ENCODE results near the gene ZNF689.
"Not testable (repeated sequence)": the region's sequence is repeated elsewhere in the genome, so short reads cannot be mapped to it uniquely, and the experiment has no call there.

The ZNF689 gene

GRCh38 chr16:30619638-30620037 is 9.4 kb upstream of the ZNF689 start:
- Mint-ChIP-seq H3K27me3 (no peaks in the 10 kb centered on the region), H3K36me3 (ENCODE audit: low read depth) (no peaks in the 10 kb centered on the region), H3K27ac (no peak overlapping the region), H3K9me3 (no peaks in the 10 kb centered on the region), H3K4me3 (no peak overlapping the region), H3K4me1 (ENCODE audit: low read depth) (no peaks in the 10 kb centered on the region)

- Mint-ChIP-seq H3K27me3 (no peaks in the 10 kb centered on the region), H3K9me3 (no peaks in the 10 kb centered on the region), H3K4me1 (ENCODE audit: low read depth) (no peaks in the 10 kb centered on the region), H3K4me3 (no peak overlapping the region), H3K27ac (no peak overlapping the region), H3K36me3 (ENCODE audit: low read depth) (no peaks in the 10 kb centered on the region)
Measured at GRCh38 chr16:30619202-30619601, 9.0 kb upstream of the ZNF689 start.

DNA sequence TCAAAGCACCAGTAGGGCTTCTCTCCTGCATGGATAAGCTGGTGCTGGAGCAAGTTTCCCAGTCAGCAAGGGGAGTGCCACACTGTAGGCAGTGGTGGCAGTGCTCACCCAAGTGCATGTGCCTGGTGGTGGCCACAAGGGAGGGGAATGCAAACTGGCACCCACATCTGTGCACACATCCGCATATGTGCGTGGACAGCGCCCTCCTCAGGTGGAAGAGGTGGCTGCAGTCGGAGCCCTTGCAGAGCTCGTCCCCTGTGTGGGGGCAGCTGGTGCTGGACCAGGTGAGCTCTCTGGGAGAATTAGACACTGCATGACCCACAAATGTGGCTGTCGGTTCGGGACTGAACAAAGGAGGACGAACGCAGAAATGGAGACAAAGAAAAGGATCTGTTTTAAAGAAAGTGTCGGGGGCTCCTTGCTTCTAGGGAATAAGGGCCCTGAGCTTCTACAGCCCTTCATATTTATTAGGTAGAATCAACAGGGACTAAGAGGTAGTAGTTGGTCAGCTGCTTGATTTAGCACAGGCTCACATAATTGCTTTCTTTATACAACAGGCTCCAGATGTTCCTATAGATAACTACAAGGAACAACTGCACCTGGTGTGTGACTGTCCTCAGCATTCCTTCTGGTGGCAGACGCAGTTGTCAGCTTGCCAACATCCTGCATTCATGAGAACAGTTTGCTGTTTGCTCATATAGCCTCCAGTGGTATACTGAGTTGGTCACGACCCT is 5.3 kb upstream of the ZNF689 start:
- Mint-ChIP-seq H3K27ac (no peak overlapping the region), H3K36me3 (ENCODE audit: low read depth) (no peaks in the 10 kb centered on the region)

DNA sequence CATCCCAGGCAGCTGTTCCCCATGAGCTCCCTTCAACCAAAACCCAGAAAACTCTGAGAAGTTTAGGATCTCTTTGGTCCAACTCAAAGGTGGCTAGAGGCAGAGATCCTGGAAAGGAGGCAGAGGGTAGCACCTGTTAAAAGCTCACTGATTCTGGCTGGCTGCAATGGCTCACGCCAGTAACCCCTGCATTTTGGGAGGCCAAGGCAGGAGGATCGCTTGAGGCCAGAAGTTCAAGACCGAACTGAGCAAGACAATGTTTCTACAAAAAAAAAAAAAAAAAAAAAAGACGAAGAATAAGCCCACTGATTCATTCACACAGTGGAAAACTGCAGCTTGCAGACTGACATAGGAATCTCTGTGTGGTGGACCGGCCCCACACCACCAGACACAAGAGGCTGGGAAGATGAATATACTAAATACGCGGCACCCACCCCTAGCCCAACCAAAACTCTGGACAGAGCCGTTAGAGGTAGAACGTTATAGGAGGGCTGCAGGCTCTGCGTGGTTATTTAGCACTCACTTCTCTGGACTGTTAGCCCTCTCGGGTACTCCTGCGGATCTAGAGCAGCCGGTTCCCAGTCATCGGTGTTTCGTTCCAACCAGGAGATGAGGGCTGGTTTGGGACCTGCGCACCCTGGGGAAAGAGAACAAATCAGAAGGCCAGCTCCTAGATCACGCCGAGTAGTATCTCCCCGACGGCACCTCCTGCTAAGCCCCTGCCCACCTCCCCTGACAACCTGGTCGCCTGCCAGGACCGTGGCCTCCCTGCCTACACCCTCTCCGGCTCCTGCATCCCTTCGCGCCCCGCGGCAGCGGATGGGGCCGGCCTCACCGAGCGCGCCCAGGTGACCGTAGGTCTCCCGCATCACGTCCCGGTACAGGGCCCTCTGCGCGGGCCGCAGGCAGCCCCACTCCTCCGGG is 925 bp downstream of the ZNF689 start:
- H3K4me1 Mint-ChIP-seq (ENCODE audit: low read depth): peaks cover 20% of the 10 kb centered on the region
- H3K36me3 Mint-ChIP-seq (ENCODE audit: low read depth): peaks cover 29% of the 10 kb centered on the region
- H3K27ac Mint-ChIP-seq: peak overlapping the region; percentile 96
- H3K9me3 Mint-ChIP-seq: no peaks in the 10 kb centered on the region
- no peaks in the 10 kb centered on the region for H3K27me3 Mint-ChIP-seq
- H3K4me3 Mint-ChIP-seq: peak overlapping the region; percentile 84

More for the DNA sequence above, 5.3 kb upstream of the ZNF689 start:
- Mint-ChIP-seq H3K4me1 (ENCODE audit: low read depth) (peaks cover 2% of the 10 kb centered on the region), H3K4me3 (no peak overlapping the region), H3K9me3 (no peaks in the 10 kb centered on the region), H3K27me3 (no peaks in the 10 kb centered on the region)

GRCh38 chr16:30606004-30606403 is 4.2 kb downstream of the ZNF689 start:
- peaks cover 39% of the 10 kb centered on the region for H3K36me3 Mint-ChIP-seq (ENCODE audit: low read depth)
- no peak overlapping the region for H3K4me3 Mint-ChIP-seq
- H3K4me1 Mint-ChIP-seq (ENCODE audit: low read depth): peaks cover 20% of the 10 kb centered on the region
- no peaks in the 10 kb centered on the region for H3K27me3 Mint-ChIP-seq
- no peak overlapping the region for H3K27ac Mint-ChIP-seq
- no peaks in the 10 kb centered on the region for H3K9me3 Mint-ChIP-seq

DNA sequence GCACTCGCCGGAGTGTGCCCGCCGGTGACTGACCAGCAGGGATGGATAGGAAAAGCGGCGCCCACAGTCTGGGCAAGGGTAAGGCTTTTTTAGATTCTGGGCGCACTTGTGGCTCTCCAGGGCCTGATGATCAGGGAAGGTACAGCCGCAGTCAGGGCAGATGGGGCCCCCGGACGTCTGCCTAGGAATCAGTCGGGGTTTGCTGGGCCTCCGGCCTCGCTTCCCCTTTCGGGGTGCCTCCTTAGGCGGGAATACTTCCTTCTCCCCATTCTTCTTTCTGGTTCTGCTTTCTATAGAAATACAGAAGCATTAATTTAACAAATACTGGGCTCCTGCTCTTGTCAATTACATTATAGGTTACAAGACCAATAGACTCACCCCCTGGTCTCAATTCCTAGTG is 5.0 kb downstream of the ZNF689 start:
- Mint-ChIP-seq H3K36me3 (ENCODE audit: low read depth) (peaks cover 39% of the 10 kb centered on the region), H3K4me1 (ENCODE audit: low read depth) (peaks cover 15% of the 10 kb centered on the region), H3K9me3 (no peaks in the 10 kb centered on the region), H3K27me3 (no peaks in the 10 kb centered on the region), H3K4me3 (no peak overlapping the region), H3K27ac (no peak overlapping the region)

DNA sequence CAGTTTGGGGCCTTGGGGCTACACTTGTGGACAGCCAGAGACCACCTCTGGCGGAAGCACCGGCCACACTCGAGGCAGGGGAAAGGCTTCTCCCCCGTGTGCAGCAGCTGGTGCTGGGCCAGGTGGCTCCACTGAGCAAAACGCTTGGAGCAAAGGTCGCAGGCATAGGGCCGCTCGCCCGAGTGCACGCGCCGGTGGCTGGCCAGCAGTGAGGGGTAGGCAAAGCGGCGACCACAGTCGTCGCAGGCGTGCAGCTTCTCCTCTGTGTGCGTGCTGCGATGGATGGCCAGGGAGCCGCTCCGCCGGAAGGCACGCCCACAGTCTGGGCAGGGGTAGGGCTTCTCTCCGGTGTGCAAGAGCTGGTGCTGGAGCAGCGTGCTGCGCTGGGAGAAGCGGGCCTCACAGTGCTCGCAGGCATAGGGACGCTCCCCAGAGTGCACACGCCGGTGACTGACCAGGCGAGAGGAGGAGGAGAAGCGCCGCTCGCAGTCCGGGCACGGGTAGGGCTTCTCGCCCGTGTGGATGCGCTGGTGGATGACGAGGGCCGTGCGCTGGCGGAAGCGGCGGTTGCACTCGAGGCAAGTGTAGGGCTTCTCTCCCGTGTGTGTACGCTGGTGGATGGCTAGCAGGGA is 5.8 kb downstream of the ZNF689 start:
- no peaks in the 10 kb centered on the region for H3K27me3 Mint-ChIP-seq
- H3K9me3 Mint-ChIP-seq: no peaks in the 10 kb centered on the region
- H3K36me3 Mint-ChIP-seq (ENCODE audit: low read depth): peaks cover 39% of the 10 kb centered on the region
- no peak overlapping the region for H3K4me3 Mint-ChIP-seq
- H3K27ac Mint-ChIP-seq: no peak overlapping the region
- peaks cover 15% of the 10 kb centered on the region for H3K4me1 Mint-ChIP-seq (ENCODE audit: low read depth)

GRCh38 chr16:30603945-30604315 is 6.3 kb downstream of the ZNF689 start:
- Mint-ChIP-seq H3K27me3 (no peaks in the 10 kb centered on the region), H3K27ac (peak overlapping the region; percentile 0)

GRCh38 chr16:30602616-30603277 is 7.4 kb downstream of the ZNF689 start:
- Mint-ChIP-seq H3K4me3 (no peak overlapping the region), H3K27ac (peak overlapping the region; percentile 48), H3K9me3 (no peaks in the 10 kb centered on the region), H3K27me3 (no peaks in the 10 kb centered on the region), H3K36me3 (ENCODE audit: low read depth) (peaks cover 35% of the 10 kb centered on the region), H3K4me1 (ENCODE audit: low read depth) (peaks cover 7% of the 10 kb centered on the region)

More at GRCh38 chr16:30603945-30604315, 6.3 kb downstream of the ZNF689 start:
- no peak overlapping the region for H3K4me3 Mint-ChIP-seq
- peaks cover 11% of the 10 kb centered on the region for H3K4me1 Mint-ChIP-seq (ENCODE audit: low read depth)
- H3K9me3 Mint-ChIP-seq: no peaks in the 10 kb centered on the region
- H3K36me3 Mint-ChIP-seq (ENCODE audit: low read depth): peaks cover 39% of the 10 kb centered on the region

DNA sequence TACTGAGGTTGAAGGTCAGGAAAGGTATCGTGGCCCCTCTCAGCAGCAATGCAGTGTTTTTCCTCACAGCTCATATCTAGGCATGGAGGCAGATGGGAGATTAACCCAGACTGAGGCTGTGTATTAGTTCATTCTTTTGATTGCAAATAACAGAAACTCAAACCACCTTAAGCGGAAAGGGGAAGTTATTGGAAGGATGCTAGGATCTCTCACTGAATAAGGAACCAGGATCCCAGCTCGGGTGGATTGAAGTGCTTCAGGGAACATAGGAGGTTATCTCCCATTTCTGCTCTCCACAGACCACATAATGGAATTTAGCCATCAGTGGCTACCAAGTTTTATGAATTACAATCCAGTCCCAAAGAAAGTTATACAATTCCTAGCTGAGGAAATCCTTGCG is 8.2 kb downstream of the ZNF689 start:
- Mint-ChIP-seq H3K27ac (no peak overlapping the region), H3K4me3 (no peak overlapping the region), H3K4me1 (ENCODE audit: low read depth) (peaks cover 4% of the 10 kb centered on the region), H3K9me3 (no peaks in the 10 kb centered on the region), H3K36me3 (ENCODE audit: low read depth) (peaks cover 31% of the 10 kb centered on the region), H3K27me3 (no peaks in the 10 kb centered on the region)

DNA sequence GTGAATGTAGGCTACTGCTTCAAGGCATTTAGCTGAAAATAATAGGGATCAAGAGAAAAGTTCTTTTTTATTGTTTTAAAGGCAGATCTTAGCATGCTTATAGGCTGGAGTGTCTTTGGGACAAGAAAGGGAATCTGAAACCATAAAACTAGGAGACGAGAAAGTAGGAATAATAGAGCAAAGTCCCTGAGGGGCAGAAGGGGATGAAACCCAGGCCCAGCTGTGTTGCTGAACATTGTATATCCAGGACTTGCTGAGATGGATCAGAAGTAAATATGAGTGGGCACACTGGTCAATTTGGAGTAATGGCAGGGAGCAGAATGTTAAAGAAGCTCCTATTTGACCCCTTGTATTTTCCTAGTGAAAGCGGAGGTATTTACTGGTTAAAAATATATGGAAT is 9.3 kb downstream of the ZNF689 start:
- Mint-ChIP-seq H3K36me3 (ENCODE audit: low read depth) (peaks cover 22% of the 10 kb centered on the region), H3K27me3 (no peaks in the 10 kb centered on the region), H3K9me3 (no peaks in the 10 kb centered on the region), H3K4me1 (ENCODE audit: low read depth) (peaks cover 4% of the 10 kb centered on the region), H3K4me3 (no peak overlapping the region), H3K27ac (no peak overlapping the region)

DNA sequence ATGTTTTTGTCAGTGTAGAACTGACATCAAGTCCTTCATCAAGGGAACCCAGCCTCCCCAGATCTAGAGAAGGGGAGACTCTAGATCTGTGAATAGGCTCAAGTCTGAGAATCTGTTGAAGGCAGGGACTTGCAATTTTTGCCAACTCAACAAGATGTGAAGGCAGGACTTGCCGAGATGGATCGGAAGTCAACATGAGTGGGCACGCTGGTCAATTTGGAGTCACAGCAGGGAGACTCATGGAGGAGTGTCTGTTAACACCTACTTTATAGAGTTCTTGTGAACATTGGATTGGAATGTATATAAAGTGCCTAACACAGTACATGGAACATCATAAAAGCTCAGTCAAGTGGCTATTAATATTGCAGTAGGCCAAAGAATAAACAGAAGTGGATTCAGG is 10.0 kb downstream of the ZNF689 start:
- Mint-ChIP-seq H3K4me3 (no peak overlapping the region), H3K4me1 (ENCODE audit: low read depth) (peaks cover 4% of the 10 kb centered on the region), H3K9me3 (no peaks in the 10 kb centered on the region), H3K27ac (no peak overlapping the region), H3K27me3 (no peaks in the 10 kb centered on the region), H3K36me3 (ENCODE audit: low read depth) (peaks cover 18% of the 10 kb centered on the region)

DNA sequence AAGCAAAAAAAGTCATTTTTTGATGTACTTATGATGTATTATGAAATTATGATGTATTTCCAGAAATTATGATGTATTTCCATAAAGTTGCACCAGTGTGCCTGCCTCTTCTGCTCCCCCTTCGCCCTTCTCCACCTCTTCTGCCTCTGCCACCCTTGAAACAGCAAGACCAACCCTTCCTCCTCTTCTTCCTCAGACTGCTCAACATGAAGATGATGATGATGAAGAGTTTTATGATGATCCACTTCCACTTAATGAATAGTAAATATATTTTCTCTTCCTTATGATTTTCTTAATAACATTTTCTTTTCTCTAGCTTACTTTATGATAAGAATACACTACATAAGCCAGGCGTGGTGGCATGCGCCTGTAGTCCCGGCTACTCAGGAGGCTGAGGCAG is 17.3 kb downstream of the ZNF689 start:
- Mint-ChIP-seq H3K9me3 (no peaks in the 10 kb centered on the region), H3K4me1 (ENCODE audit: low read depth) (peaks cover 2% of the 10 kb centered on the region), H3K27me3 (no peaks in the 10 kb centered on the region), H3K27ac (no peak overlapping the region), H3K36me3 (ENCODE audit: low read depth) (peaks cover 2% of the 10 kb centered on the region), H3K4me3 (no peak overlapping the region)

- not testable (repeated sequence) for H3K4me3 Mint-ChIP-seq, H3K27me3 Mint-ChIP-seq, H3K27ac Mint-ChIP-seq, H3K9me3 Mint-ChIP-seq
- Mint-ChIP-seq H3K36me3 (ENCODE audit: low read depth) (peaks cover 11% of the 10 kb centered on the region), H3K4me1 (ENCODE audit: low read depth) (peaks cover 12% of the 10 kb centered on the region)
Measured at GRCh38 chr16:30590869-30591268, 19.3 kb downstream of the ZNF689 start.

DNA sequence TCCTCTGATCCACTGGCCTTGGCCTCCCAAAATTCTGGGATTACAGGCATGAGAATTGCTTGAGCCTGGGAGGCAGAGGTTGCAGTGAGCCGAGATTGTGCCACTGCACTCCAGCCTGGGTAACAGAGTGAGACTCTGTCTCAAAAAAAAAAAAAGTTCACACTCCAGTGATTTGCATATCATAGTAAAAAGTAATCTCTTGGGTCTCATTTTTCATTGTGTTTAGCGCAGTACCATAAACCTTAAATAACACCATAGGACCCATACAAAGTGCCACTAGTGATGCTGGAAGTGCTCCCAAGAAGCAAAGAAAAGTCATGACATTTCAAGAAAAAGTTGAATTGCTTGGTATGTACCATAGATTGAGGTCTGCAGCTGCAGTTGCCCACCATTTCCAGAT is 20.6 kb downstream of the ZNF689 start:
- H3K4me3 Mint-ChIP-seq, H3K9me3 Mint-ChIP-seq, H3K27ac Mint-ChIP-seq, H3K27me3 Mint-ChIP-seq: not testable (repeated sequence)
- peaks cover 22% of the 10 kb centered on the region for H3K4me1 Mint-ChIP-seq (ENCODE audit: low read depth)
- H3K36me3 Mint-ChIP-seq (ENCODE audit: low read depth): peaks cover 18% of the 10 kb centered on the region

All from stimulated activated naive CD8-positive, alpha-beta T cell treated with anti-CD3 and anti-CD28 coated beads, Interleukin-15, Interleukin-2, amounts not matched to agents 100 ng/mL and 50 ng/mL, for 24 hours (primary cell).